ENCODE data around the gene TGM1.

TGM1 gene

DNA sequence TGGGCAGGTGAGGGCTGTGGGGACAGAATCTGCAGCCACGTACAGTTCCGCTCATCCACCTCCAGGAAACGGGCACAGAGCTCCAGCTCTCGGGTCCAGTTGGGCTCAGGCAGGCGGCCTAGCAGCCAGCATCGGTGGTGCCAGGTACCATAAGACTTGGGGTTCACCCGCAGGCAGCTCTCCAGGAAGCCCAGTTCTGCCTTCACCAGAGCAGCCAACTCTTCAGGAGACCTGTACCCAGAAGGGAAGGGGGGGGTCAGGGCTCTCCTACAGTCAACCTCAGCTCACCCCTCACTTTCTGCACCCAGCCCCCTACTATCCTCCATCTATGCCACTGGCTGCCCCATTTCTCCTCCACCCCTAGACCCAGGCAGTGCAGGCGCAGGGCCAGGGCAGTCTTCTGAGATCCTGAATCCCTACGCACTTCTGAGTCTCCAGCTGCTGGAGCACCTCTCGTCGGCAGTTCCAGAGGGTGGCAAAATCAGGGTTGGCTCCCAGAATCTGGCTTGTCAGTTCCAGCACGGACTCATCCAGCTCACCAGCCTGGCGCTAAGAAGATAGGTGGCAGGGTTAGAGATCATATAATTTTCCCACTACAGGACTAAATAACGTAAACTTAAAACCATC lies 7.0 kb upstream of the TGM1 start:
- ChIA-PET POLR2A (interaction anchor here (1.4 to 2.5 kb wide), 11 partner anchors 9 to 74 kb away, joined by 4 to 52 read pairs (median 12); partner anchors contain the start of genes CHMP4A, CIDEB, DHRS1 and NOP9), CTCF (interaction anchor here (0.9 to 1.2 kb wide), 3 partner anchors 27 to 172 kb away, joined by 3 to 6 read pairs (median 3); partner anchors contain the start of gene TINF2)
- no peak for DNase-seq (ENCODE audit: extremely low spot score)

DNA sequence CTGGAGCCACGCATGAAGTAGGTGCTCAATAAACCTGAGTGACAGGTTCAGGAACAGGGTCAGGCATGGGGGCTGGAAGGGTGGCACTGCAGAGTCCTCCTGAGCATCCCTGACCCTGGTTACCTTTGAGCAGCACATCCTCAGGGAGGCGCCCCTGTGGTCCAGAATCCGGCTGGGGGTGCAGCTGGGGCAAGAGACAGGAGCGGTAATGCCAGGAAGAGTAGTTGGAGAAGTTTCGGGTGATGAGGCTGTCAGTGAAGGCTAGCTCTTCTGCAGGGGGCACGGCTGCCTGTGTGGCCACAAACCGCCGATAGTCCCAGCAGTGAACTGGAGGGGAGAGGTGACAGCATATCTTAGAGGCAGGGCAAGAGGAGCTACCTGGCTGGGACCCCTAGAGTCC lies 6.4 kb upstream of the TGM1 start:
- DNase-seq (ENCODE audit: extremely low spot score), result no peak
- TF ChIP-seq FOXK2 (IDR thresholded peaks at IDR 0.05), result no peak
- no peak for TF ChIP-seq SP1 (IDR thresholded peaks at IDR 0.05)
- no peak for TF ChIP-seq ZNF384 (IDR thresholded peaks at IDR 0.05)
- TF ChIP-seq SUZ12 (IDR thresholded peaks at IDR 0.05), result no peak
- no peak for TF ChIP-seq LEF1 (IDR thresholded peaks at IDR 0.05; ENCODE audit: borderline replicate concordance)
- no peak for TF ChIP-seq NFRKB (IDR thresholded peaks at IDR 0.05)
- TF ChIP-seq FOXA1 (IDR thresholded peaks at IDR 0.05), result no peak
- TF ChIP-seq L3MBTL2 (conservative IDR thresholded peaks at IDR 0.05), result no peak
- no peak for TF ChIP-seq ELF4 (IDR thresholded peaks at IDR 0.05)
- no peak for TF ChIP-seq BHLHE40 (IDR thresholded peaks at IDR 0.05; ENCODE audit: borderline replicate concordance)
- no peak for TF ChIP-seq TARDBP (IDR thresholded peaks at IDR 0.05)
- no peak for TF ChIP-seq FOXM1 (IDR thresholded peaks at IDR 0.05; ENCODE audit: borderline replicate concordance)
- no peak for TF ChIP-seq PKNOX1 (IDR thresholded peaks at IDR 0.05)
- TF ChIP-seq HDGF (IDR thresholded peaks at IDR 0.05; ENCODE audit: borderline replicate concordance), result no peak
- TF ChIP-seq ARNT (IDR thresholded peaks at IDR 0.05), result no peak
- no peak for TF ChIP-seq CTBP1 (IDR thresholded peaks at IDR 0.05; ENCODE audit: borderline replicate concordance)
- CTCF ChIA-PET, result interaction anchor here (0.7 to 1.2 kb wide), 2 partner anchors 26 to 64 kb away, joined by 3 read pairs; no protein-coding TSS in a partner anchor
- POLR2A ChIA-PET, result interaction anchor here (0.9 to 2.0 kb wide), 2 partner anchors 27 to 30 kb away, joined by 3 to 7 read pairs; partner anchors contain the start of gene TINF2

More for the DNA sequence above, 7.0 kb upstream of the TGM1 start:
- TF ChIP-seq L3MBTL2 (conservative IDR thresholded peaks at IDR 0.05), result no peak
- TF ChIP-seq HDGF (IDR thresholded peaks at IDR 0.05; ENCODE audit: borderline replicate concordance), result no peak
- TF ChIP-seq LEF1 (IDR thresholded peaks at IDR 0.05; ENCODE audit: borderline replicate concordance), result no peak
- no peak for TF ChIP-seq FOXM1 (IDR thresholded peaks at IDR 0.05; ENCODE audit: borderline replicate concordance)
- TF ChIP-seq SUZ12 (IDR thresholded peaks at IDR 0.05), result no peak
- TF ChIP-seq BHLHE40 (IDR thresholded peaks at IDR 0.05; ENCODE audit: borderline replicate concordance), result no peak
- TF ChIP-seq FOXA1 (IDR thresholded peaks at IDR 0.05), result no peak
- no peak for TF ChIP-seq ARNT (IDR thresholded peaks at IDR 0.05)

- CTCF ChIA-PET, result no interaction called here
- POLR2A ChIA-PET, result interaction anchor here (0.9 to 2.0 kb wide), 3 partner anchors 21 to 31 kb away, joined by 3 to 7 read pairs (median 3); partner anchors contain the start of gene TINF2
- TF ChIP-seq FOXA1 (IDR thresholded peaks at IDR 0.05) (no peak), ZNF384 (IDR thresholded peaks at IDR 0.05) (no peak), CTBP1 (IDR thresholded peaks at IDR 0.05; ENCODE audit: borderline replicate concordance) (no peak), SUZ12 (IDR thresholded peaks at IDR 0.05) (no peak), FOXK2 (IDR thresholded peaks at IDR 0.05) (no peak)
- DNase-seq (ENCODE audit: extremely low spot score), result no peak
Measured at GRCh38 chr14:24268225-24268624, 5.2 kb upstream of the TGM1 start.

DNA sequence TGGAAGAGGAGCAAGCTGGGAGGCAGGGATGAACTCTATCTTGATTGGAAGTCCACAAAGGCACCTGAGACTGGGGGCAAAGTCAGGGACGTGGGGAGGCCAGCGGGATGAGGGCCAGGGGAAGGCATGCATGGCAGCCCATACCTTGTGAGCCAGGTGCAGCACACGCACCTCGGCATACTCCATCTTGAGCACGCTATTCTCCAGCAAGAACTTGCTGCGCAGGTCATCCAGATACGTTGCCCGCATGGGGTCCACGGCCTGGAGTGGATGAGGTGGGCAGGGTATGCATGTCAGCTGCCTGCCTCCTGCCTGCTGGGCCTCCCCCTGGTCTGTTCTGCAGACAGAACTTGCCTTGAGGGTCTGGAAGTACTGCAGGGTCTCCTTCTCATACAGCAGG lies 4.5 kb upstream of the TGM1 start:
- CTCF ChIA-PET, result interaction anchor here (0.7 kb wide), 1 partner anchor 41 kb away, joined by 3 read pairs; no protein-coding TSS in a partner anchor
- no peak for DNase-seq (ENCODE audit: extremely low spot score)
- POLR2A ChIA-PET, result interaction anchor here (1.3 to 2.0 kb wide), 2 partner anchors 20 to 25 kb away, joined by 3 to 7 read pairs; partner anchors contain the start of gene TINF2
- no peak for TF ChIP-seq L3MBTL2 (conservative IDR thresholded peaks at IDR 0.05)
- no peak for TF ChIP-seq FOXK2 (IDR thresholded peaks at IDR 0.05)
- TF ChIP-seq TARDBP (IDR thresholded peaks at IDR 0.05), result no peak
- no peak for TF ChIP-seq BHLHE40 (IDR thresholded peaks at IDR 0.05; ENCODE audit: borderline replicate concordance)

DNA sequence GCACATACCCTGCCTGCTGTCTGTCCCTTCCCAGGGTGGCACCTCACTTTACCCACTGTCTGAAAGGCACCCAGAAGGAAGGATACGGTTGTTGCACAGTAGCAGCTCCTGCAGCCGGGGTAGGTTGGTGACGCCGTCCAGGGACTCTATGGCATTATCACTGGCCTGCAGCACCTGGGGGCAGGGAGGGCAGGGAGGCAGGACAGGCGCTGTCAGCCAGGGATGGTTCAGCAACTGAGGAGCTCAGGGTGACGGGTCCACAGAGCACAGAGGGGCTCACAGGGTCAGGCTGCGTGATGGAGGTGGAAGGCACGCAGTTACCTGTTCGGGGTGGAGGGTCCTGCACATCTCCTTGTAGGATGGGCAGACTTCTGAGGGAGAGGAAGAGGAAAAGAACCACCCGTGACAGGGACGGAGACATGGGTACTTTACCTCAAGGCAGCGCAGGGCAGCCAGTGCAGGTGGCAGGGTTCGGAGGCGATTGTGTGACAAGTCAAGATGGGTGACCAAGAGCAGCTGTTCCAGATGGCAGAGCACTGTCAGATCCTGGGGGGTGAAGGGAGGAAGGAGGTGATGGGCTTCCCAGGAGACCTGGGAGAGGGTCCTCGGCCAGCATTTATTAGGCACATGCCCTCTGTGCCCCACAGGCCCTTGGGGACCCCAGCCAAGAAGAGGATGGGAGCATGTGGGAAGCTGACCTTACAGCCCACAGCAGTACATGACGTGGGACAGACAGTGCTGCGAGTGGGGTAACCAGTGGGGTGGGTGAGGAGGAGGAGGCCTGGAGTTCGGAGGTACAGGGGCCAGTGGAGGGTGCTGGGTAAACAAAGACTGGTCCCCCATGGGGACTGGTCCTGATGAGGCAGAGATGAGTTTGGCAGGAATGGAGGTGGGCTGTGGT lies 3.6 kb upstream of the TGM1 start:
- CTCF ChIA-PET, result no interaction called here
- DNase-seq (ENCODE audit: extremely low spot score), result no peak
- POLR2A ChIA-PET, result interaction anchor here (1.3 kb wide), 1 partner anchor 19 kb away, joined by 3 read pairs; no protein-coding TSS in a partner anchor
- TF ChIP-seq ZNF384 (IDR thresholded peaks at IDR 0.05), result no peak
- no peak for TF ChIP-seq PKNOX1 (IDR thresholded peaks at IDR 0.05)
- TF ChIP-seq HDGF (IDR thresholded peaks at IDR 0.05; ENCODE audit: borderline replicate concordance), result no peak
- no peak for TF ChIP-seq CTBP1 (IDR thresholded peaks at IDR 0.05; ENCODE audit: borderline replicate concordance)
- TF ChIP-seq ELF4 (IDR thresholded peaks at IDR 0.05), result no peak
- no peak for TF ChIP-seq FOXA1 (IDR thresholded peaks at IDR 0.05)
- no peak for TF ChIP-seq FOXK2 (IDR thresholded peaks at IDR 0.05)
- TF ChIP-seq LEF1 (IDR thresholded peaks at IDR 0.05; ENCODE audit: borderline replicate concordance), result no peak
- TF ChIP-seq ARNT (IDR thresholded peaks at IDR 0.05), result no peak
- no peak for TF ChIP-seq SP1 (IDR thresholded peaks at IDR 0.05)
- TF ChIP-seq BHLHE40 (IDR thresholded peaks at IDR 0.05; ENCODE audit: borderline replicate concordance), result no peak
- TF ChIP-seq FOXM1 (IDR thresholded peaks at IDR 0.05; ENCODE audit: borderline replicate concordance), result no peak

DNA sequence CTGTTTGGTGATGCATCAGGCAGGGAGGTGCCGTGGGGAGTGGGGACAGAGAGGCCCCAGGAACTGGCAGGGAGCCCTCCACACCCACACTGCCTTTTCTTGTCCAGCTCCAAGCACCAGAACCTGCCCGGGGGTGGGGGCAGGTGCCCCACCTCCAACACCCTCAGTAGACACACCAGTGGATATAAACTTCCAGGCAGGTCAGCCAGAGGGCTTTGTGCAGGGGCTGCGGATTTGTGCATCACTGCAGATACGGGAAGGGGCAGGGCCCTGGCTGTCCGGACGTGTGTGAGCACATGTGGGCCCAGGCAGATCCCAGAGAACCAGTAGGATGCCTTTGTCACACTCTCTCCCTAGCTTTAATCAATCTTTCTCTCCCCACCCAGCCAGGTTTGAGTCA lies 1.3 kb upstream of the TGM1 start:
- DNase-seq (ENCODE audit: extremely low spot score), result no peak
- POLR2A ChIA-PET, result interaction anchor here (1.2 kb wide), 1 partner anchor 22 kb away, joined by 5 read pairs; the partner anchor contains the start of gene TINF2
- TF ChIP-seq L3MBTL2 (conservative IDR thresholded peaks at IDR 0.05) (no peak), BHLHE40 (IDR thresholded peaks at IDR 0.05; ENCODE audit: borderline replicate concordance) (no peak), FOXA1 (IDR thresholded peaks at IDR 0.05) (no peak), PKNOX1 (IDR thresholded peaks at IDR 0.05) (no peak), ELF4 (IDR thresholded peaks at IDR 0.05) (no peak), NFRKB (IDR thresholded peaks at IDR 0.05) (no peak), LEF1 (IDR thresholded peaks at IDR 0.05; ENCODE audit: borderline replicate concordance) (no peak), FOXM1 (IDR thresholded peaks at IDR 0.05; ENCODE audit: borderline replicate concordance) (no peak), HDGF (IDR thresholded peaks at IDR 0.05; ENCODE audit: borderline replicate concordance) (no peak), ARNT (IDR thresholded peaks at IDR 0.05) (no peak), SP1 (IDR thresholded peaks at IDR 0.05) (no peak), ZNF384 (IDR thresholded peaks at IDR 0.05) (no peak), FOXK2 (IDR thresholded peaks at IDR 0.05) (no peak), CTBP1 (IDR thresholded peaks at IDR 0.05; ENCODE audit: borderline replicate concordance) (no peak), SUZ12 (IDR thresholded peaks at IDR 0.05) (no peak), TARDBP (IDR thresholded peaks at IDR 0.05) (no peak)
- CTCF ChIA-PET, result no interaction called here

Measured in HEK293T (cell line).